AG10803 (cell line): ENCODE data around the gene DMD.

Experiments used
- DNase-seq: peaks from one replicate; pipeline ENCODE4 v3.0.0; 2010; ENCODE audit warnings: low read depth
- H3K4me3 ChIP-seq: 2 replicates; pipeline ENCODE4 v1.5.1; 2011; ENCODE audit warnings: mild to moderate bottlenecking, low read length, control low read depth
- CTCF ChIP-seq: conservative IDR thresholded peaks from 2 replicates; pipeline ENCODE4 v1.5.1; 2011; ENCODE audit warnings: mild to moderate bottlenecking, low read length, control low read depth, inconsistent platforms

DMD gene

GRCh38 chrX:31092970-31093638, 2118.2 kb downstream of the DMD start:
- no peak for DNase-seq
- no peak for TF ChIP-seq CTCF
- H3K4me3 ChIP-seq: no peak overlapping the region

DNA sequence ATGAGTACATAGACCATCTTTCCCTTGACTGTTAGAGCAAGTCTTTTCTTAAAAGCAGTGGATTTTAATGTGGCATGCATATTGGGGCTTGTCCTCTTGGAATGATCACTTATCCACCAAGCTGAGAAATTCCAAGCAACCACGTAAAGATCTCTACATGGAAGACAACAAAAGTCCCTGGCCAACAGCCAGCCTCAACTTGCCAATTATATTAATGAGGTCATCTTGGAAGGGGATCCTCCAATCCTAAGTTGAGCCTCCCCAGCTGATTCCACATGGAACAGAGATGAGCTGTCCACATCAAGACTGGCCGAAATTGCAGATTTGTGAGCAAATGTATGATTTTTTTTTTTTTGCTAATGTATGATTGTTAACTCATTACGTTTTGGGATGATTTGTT, 2118.9 kb downstream of the DMD start:
- DNase-seq: no peak
- TF ChIP-seq CTCF: no peak
- no peak overlapping the region for H3K4me3 ChIP-seq

DNA sequence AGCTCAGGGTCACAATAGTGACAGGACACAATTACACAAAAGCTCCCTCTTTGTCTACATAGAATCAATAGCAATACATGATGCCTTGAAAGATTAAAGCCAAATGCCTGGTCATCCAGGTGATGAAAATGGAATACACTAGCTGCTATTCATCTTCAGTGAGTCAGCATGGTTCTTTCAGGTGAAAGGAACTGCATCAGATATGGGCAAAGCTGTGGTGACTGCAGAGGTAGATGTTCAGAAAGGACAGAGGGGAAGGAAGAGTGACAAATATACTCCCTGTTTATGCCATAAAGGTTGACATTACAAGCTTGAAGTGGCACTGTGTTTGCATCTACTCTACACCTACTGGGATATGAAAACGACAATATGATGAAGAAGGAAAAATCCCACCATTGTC, 2119.5 kb downstream of the DMD start:
- TF ChIP-seq CTCF: no peak
- no peak for DNase-seq
- H3K4me3 ChIP-seq: no peak overlapping the region

- no peak overlapping the region for H3K4me3 ChIP-seq
- no peak for DNase-seq
- TF ChIP-seq CTCF: no peak
Measured at GRCh38 chrX:31074522-31074921, 2136.8 kb downstream of the DMD start.

DNA sequence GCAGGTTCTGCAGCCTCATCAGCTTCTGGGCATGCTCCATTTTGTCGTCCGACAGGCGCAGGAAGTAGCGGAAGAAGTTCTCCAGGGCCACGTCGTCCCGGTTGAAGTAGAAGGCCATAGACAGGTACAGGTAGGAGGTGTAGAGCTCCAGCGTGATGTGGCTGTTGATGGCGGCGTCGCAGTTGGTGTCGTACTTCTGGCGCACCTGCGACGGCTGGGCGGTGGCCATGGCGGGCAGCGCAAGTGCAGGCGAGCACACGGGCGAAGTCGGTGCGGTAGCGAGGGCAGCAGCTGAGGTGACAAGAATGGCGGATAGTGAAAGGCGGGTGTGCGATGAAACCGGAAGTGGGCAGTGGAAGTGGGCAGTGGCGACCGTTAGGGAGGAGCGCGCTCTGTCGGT, 2139.6 kb downstream of the DMD start, which contains the start of gene FTHL17:
Gene FTHL17, minus strand, starts transcription at position 317 of the 400 bp plus-strand sequence. Its CDS starts 88 bp downstream, at position 229.
- no peak for TF ChIP-seq CTCF

DNA sequence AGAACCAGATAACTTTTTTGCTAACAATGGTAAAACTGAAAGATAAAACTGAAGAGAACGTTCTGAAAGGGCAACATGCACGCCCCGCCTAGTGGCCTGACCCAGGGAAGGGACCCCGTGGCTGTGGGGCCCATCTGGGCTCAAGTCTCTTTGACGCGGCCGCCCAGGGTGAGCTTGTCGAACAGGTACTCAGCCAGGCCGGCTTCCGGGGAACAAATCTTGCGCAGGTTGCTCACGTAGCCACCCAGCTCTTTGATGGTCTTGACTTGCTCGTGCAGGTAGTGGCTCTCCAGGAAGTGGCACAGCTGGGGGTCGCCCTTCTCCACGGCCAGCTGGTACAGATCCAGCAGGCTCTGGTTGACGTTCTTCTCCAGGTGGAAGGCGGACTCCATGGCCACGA, 2140.1 kb downstream of the DMD start:
- no peak for DNase-seq
- no peak for TF ChIP-seq CTCF

More for the DNA sequence above, 2139.6 kb downstream of the DMD start, which contains the start of gene FTHL17:
- DNase-seq: no peak
- H3K4me3 ChIP-seq: no peak within 1 kb of the TSS

DNA sequence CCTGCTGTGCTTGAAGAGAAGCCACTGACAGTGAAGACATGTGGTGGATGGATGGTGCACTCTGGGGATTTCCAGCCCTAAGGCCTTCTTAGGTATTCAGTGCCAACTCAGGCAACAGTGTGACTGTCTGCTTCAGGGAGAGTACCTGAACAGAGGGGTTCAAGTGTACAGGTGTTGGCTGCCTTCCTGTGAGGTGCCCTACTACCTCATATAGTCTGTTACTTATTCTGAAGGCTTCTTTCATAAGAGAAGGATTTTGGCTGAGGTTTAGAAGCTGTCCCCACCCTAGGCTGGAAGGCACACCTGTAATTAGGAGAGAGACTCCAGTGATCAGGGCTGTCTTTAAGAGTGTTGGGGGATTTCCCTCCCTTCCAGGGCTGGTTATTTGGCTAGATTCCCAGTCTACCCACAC, 2141.3 kb downstream of the DMD start:
- DNase-seq: no peak
- no peak for TF ChIP-seq CTCF
- no peak overlapping the region for H3K4me3 ChIP-seq

More for the DNA sequence above, 2140.1 kb downstream of the DMD start:
- H3K4me3 ChIP-seq: no peak overlapping the region
